OCI-LY3 (cell line): ENCODE results near the gene DNAI7.

Experiments used
- EZH2phosphoT487 ChIP-seq: fragments of 200-600 bp; shearing (Covaris generic); IDR thresholded peaks from 2 replicates; pipeline ENCODE4 v1.6.1; 2018; ENCODE audit warnings: antibody characterized with exemption, mixed run types, low read depth
- TF ChIP-seq, protein P1 (sequence below): fragments of 200-600, 300-600 bp; sonication (generic); IDR thresholded peaks from 2 replicates; pipeline ENCODE4 v1.5.1; 2014; ENCODE audit warnings: antibody characterized with exemption, low read length, low read depth

DNA sequence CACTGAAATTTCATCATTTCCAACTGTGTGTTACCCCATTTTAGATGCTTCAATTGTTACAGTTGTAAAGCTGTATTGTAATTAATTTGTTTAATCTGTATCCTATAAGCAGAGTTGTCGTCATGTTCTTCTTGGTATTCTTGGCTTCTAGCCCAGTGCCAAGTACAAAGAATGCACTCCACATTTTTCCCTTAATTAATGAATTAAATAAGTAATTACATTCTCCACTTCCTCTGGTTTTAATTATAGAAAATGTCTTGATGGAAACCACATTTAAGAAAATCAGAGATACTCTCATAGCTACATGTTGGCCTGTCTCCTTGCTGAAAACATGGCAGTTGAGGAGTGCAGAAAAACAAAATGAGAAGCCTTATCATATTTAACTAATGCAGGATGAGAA, 746 bp downstream of the DNAI7 start:
- TF ChIP-seq, protein P1, sequence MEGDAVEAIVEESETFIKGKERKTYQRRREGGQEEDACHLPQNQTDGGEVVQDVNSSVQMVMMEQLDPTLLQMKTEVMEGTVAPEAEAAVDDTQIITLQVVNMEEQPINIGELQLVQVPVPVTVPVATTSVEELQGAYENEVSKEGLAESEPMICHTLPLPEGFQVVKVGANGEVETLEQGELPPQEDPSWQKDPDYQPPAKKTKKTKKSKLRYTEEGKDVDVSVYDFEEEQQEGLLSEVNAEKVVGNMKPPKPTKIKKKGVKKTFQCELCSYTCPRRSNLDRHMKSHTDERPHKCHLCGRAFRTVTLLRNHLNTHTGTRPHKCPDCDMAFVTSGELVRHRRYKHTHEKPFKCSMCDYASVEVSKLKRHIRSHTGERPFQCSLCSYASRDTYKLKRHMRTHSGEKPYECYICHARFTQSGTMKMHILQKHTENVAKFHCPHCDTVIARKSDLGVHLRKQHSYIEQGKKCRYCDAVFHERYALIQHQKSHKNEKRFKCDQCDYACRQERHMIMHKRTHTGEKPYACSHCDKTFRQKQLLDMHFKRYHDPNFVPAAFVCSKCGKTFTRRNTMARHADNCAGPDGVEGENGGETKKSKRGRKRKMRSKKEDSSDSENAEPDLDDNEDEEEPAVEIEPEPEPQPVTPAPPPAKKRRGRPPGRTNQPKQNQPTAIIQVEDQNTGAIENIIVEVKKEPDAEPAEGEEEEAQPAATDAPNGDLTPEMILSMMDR = no peak
- TF ChIP-seq EZH2phosphoT487 = no peak
